Uterus (tissue), 2 donors: ENCODE data around the gene OGDHL.
"Not testable (repeated sequence)": the region's sequence is repeated elsewhere in the genome, so short reads cannot be mapped to it uniquely, and the experiment has no call there.

Source experiments
- POLR2A ChIP-seq, 2 donors: fragments of 450-650 bp; IDR thresholded peaks; one replicate each; pipeline ENCODE4 v1.6.1; 2016; ENCODE audit warnings: antibody characterized with exemption in 2 of 2, mild to moderate bottlenecking in 1 of 2, moderate library complexity in 1 of 2
- TF ChIP-seq, protein P1 (sequence below), 4 experiments: fragments of 200-600 bp in 2 of 4; fragments of 450-650 bp in 2 of 4; sonication (generic) in 2 of 4; IDR thresholded peaks; one replicate each; pipeline ENCODE4 v1.5.1; 2016 to 2019; ENCODE audit warnings: antibody characterized with exemption in 4 of 4, mild to moderate bottlenecking in 2 of 4, moderate library complexity in 1 of 4

DNA sequence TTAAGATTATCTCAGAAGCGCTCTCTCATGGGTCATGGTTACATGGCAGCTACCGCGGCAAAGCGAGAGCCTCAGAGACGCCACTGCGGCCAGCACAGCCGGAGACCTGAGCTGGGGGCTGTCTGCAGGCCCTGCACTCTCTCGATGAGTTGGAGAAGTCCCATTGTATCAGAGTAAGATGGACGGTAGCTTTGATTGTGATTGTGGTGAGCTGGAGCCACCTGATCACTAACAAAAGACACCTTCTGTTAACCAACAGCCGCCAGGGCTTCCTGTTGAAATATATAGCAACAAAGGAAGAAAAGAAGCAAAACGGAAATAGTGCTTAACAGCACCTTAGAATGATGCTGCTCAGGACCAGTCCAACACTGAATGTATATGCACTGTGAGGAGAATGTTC is 8.9 kb upstream of the OGDHL start:
- TF ChIP-seq, protein P1, sequence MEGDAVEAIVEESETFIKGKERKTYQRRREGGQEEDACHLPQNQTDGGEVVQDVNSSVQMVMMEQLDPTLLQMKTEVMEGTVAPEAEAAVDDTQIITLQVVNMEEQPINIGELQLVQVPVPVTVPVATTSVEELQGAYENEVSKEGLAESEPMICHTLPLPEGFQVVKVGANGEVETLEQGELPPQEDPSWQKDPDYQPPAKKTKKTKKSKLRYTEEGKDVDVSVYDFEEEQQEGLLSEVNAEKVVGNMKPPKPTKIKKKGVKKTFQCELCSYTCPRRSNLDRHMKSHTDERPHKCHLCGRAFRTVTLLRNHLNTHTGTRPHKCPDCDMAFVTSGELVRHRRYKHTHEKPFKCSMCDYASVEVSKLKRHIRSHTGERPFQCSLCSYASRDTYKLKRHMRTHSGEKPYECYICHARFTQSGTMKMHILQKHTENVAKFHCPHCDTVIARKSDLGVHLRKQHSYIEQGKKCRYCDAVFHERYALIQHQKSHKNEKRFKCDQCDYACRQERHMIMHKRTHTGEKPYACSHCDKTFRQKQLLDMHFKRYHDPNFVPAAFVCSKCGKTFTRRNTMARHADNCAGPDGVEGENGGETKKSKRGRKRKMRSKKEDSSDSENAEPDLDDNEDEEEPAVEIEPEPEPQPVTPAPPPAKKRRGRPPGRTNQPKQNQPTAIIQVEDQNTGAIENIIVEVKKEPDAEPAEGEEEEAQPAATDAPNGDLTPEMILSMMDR (IDR thresholded peaks at IDR 0.05), result not testable (repeated sequence)
- not testable (repeated sequence) for TF ChIP-seq POLR2A (IDR thresholded peaks at IDR 0.05)
